ENCODE measurements around the gene PI4K2A.

Gene PI4K2A

DNA sequence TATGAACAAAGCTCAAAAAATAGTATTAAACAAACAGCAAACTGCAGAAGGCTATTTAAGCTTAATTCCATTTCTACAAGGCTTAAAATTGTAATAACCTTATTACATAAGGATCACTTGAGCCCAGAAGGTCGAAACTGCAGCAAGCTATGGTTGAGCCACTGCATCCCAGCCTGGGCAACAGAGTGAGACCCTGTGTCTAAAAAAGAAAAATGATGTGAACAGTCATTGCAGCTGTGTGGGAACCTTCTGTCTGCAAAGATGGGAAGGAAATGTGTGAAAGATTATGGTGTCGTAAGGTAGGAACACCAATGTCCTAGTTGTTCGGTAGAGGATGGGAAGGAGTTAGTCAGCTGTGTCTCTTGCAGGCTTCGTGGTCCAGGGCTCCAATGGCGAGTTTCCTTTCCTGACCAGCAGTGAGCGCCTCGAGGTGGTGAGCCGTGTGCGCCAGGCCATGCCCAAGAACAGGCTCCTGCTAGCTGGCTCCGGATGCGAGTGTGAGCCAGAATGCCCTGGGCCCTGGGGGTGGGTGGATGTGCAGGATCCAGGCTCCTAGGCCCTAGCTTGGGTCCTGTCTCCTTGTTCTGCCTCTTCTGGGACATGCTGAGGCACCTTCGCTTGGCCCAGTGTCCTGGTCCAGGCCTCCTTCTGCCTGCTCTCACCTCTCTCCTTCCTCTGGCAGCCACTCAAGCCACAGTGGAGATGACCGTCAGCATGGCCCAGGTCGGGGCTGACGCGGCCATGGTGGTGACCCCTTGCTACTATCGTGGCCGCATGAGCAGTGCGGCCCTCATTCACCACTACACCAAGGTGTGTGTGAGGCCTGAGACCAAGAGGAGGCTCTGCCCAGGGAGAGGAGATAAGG is 41.8 kb upstream of the PI4K2A start:
- ATAC-seq = no peak
- TF ChIP-seq ESRRG (CRISPR knock-in tag; IDR thresholded peaks at IDR 0.05) = no peak
- no peak for TF ChIP-seq PPARA (CRISPR knock-in tag; IDR thresholded peaks at IDR 0.05; ENCODE audit: borderline replicate concordance)
- TF ChIP-seq ISL1 (CRISPR knock-in tag; IDR thresholded peaks at IDR 0.05) = no peak
- TF ChIP-seq ARNTL (CRISPR knock-in tag; IDR thresholded peaks at IDR 0.05; ENCODE audit: borderline replicate concordance, low read depth) = no peak
- no peak for TF ChIP-seq TSHZ2 (CRISPR knock-in tag; IDR thresholded peaks at IDR 0.05)
- TF ChIP-seq ZNF565 (CRISPR knock-in tag; conservative IDR thresholded peaks at IDR 0.05; ENCODE audit: low read depth) = no peak
- no peak for TF ChIP-seq ZFP3 (CRISPR knock-in tag; IDR thresholded peaks at IDR 0.05)
- TF ChIP-seq TCF4 (CRISPR knock-in tag; IDR thresholded peaks at IDR 0.05; ENCODE audit: borderline replicate concordance) = no peak
- TF ChIP-seq GLIS3 (CRISPR knock-in tag; IDR thresholded peaks at IDR 0.05) = no peak
- no peak for TF ChIP-seq ZNF8 (CRISPR knock-in tag; IDR thresholded peaks at IDR 0.05)
- no peak for TF ChIP-seq OSR1 (CRISPR knock-in tag; IDR thresholded peaks at IDR 0.05)
- no peak for TF ChIP-seq RARB (CRISPR knock-in tag; IDR thresholded peaks at IDR 0.05)
- no peak for TF ChIP-seq BACH2 (CRISPR knock-in tag; IDR thresholded peaks at IDR 0.05; ENCODE audit: borderline replicate concordance)
- no peak for TF ChIP-seq ZC3H10 (CRISPR knock-in tag; IDR thresholded peaks at IDR 0.05)
- TF ChIP-seq, protein P1, sequence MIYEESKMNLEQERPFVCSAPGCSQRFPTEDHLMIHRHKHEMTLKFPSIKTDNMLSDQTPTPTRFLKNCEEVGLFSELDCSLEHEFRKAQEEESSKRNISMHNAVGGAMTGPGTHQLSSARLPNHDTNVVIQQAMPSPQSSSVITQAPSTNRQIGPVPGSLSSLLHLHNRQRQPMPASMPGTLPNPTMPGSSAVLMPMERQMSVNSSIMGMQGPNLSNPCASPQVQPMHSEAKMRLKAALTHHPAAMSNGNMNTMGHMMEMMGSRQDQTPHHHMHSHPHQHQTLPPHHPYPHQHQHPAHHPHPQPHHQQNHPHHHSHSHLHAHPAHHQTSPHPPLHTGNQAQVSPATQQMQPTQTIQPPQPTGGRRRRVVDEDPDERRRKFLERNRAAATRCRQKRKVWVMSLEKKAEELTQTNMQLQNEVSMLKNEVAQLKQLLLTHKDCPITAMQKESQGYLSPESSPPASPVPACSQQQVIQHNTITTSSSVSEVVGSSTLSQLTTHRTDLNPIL (CRISPR knock-in tag; IDR thresholded peaks at IDR 0.05; ENCODE audit: low read depth) = no peak
- TF ChIP-seq, protein P2, sequence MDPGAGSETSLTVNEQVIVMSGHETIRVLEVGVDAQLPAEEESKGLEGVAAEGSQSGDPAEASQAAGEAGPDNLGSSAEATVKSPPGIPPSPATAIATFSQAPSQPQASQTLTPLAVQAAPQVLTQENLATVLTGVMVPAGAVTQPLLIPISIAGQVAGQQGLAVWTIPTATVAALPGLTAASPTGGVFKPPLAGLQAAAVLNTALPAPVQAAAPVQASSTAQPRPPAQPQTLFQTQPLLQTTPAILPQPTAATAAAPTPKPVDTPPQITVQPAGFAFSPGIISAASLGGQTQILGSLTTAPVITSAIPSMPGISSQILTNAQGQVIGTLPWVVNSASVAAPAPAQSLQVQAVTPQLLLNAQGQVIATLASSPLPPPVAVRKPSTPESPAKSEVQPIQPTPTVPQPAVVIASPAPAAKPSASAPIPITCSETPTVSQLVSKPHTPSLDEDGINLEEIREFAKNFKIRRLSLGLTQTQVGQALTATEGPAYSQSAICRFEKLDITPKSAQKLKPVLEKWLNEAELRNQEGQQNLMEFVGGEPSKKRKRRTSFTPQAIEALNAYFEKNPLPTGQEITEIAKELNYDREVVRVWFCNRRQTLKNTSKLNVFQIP (CRISPR knock-in tag; IDR thresholded peaks at IDR 0.05; ENCODE audit: borderline replicate concordance, low read depth) = no peak
- TF ChIP-seq TOX (CRISPR knock-in tag; IDR thresholded peaks at IDR 0.05; ENCODE audit: borderline replicate concordance) = no peak
- TF ChIP-seq CSDC2 (CRISPR knock-in tag; IDR thresholded peaks at IDR 0.05) = no peak
- TF ChIP-seq SNAI2 (CRISPR knock-in tag; IDR thresholded peaks at IDR 0.05) = no peak

DNA sequence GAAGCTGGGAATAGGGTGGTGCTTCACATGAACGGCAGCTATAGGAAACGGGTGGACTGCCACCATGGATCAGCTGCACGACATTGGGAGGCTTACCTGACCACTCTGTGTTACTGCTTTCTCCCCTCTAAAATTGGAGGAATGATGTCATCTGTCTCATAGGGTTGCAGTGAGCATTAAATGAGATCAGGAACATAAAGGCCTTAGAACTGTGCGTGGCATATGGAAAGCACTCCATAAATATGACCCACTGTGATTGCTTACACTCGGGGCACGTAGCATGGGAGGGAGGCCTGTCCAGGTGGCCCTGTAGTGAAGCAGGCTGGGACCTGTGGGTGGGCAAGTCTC is 41.2 kb upstream of the PI4K2A start:
- ATAC-seq = no peak
- TF ChIP-seq ZNF565 (CRISPR knock-in tag; conservative IDR thresholded peaks at IDR 0.05; ENCODE audit: low read depth) = no peak
- TF ChIP-seq, protein P1 (CRISPR knock-in tag; IDR thresholded peaks at IDR 0.05; ENCODE audit: low read depth) = no peak
- no peak for TF ChIP-seq CSDC2 (CRISPR knock-in tag; IDR thresholded peaks at IDR 0.05)
- TF ChIP-seq ZFP30 (CRISPR knock-in tag; IDR thresholded peaks at IDR 0.05) = no peak
- TF ChIP-seq GLIS3 (CRISPR knock-in tag; IDR thresholded peaks at IDR 0.05) = no peak
- TF ChIP-seq TSHZ2 (CRISPR knock-in tag; IDR thresholded peaks at IDR 0.05) = no peak
- TF ChIP-seq TCF4 (CRISPR knock-in tag; IDR thresholded peaks at IDR 0.05; ENCODE audit: borderline replicate concordance) = no peak
- TF ChIP-seq ISL1 (CRISPR knock-in tag; IDR thresholded peaks at IDR 0.05) = no peak
- TF ChIP-seq BACH2 (CRISPR knock-in tag; IDR thresholded peaks at IDR 0.05; ENCODE audit: borderline replicate concordance) = no peak
